Spleen (tissue), 7 donors: ENCODE measurements around the gene SRGAP3.

Experiments used
- POLR2A ChIP-seq, 3 donors: fragments of 450-650 bp; IDR thresholded peaks; one replicate each; pipeline ENCODE4 v1.5.1; 2017; ENCODE audit warnings: antibody characterized with exemption in 3 of 3, mild to moderate bottlenecking in 1 of 3
- TF ChIP-seq, protein P1 (sequence below), 11 experiments: fragments of 200-600 bp in 7 of 11; fragments of 450-650 bp in 4 of 11; sonication (generic) in 4 of 11; IDR thresholded peaks in 8 of 11; conservative IDR thresholded peaks in 3 of 11; 1 replicate in 7 of 11; 2 replicates in 4 of 11; pipeline versions ENCODE4 v1.4.0 to v1.8.0; 2016 to 2021; ENCODE audit warnings: antibody characterized with exemption in 11 of 11, inconsistent platforms in 4 of 11, mild to moderate bottlenecking in 1 of 11
- donor health status: DM: no; HTN: no; CAD: no; lungs with moderate emphysema.
- donor health status: DM: no; HTN: no; CAD: no.
- donor health status: DM: no; HTN: no; CAD: no.

GRCh38 chr3:9224490-9224889 is 25.0 kb downstream of the SRGAP3 start:
- TF ChIP-seq, protein P1, sequence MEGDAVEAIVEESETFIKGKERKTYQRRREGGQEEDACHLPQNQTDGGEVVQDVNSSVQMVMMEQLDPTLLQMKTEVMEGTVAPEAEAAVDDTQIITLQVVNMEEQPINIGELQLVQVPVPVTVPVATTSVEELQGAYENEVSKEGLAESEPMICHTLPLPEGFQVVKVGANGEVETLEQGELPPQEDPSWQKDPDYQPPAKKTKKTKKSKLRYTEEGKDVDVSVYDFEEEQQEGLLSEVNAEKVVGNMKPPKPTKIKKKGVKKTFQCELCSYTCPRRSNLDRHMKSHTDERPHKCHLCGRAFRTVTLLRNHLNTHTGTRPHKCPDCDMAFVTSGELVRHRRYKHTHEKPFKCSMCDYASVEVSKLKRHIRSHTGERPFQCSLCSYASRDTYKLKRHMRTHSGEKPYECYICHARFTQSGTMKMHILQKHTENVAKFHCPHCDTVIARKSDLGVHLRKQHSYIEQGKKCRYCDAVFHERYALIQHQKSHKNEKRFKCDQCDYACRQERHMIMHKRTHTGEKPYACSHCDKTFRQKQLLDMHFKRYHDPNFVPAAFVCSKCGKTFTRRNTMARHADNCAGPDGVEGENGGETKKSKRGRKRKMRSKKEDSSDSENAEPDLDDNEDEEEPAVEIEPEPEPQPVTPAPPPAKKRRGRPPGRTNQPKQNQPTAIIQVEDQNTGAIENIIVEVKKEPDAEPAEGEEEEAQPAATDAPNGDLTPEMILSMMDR (IDR thresholded peaks at IDR 0.05 in 8 of 11, conservative IDR thresholded peaks at IDR 0.05 in 3 of 11) = no peak
- no peak for TF ChIP-seq POLR2A (IDR thresholded peaks at IDR 0.05)
